Peyer's patch (tissue), 4 donors: Measurements from ENCODE around the gene SPATS1.

Source experiments
- CTCF ChIP-seq, 6 experiments: fragments of 450-650 bp in 4 of 6; fragments of 200-600 bp in 2 of 6; sonication (generic) in 1 of 6; IDR thresholded peaks; one replicate each; pipeline ENCODE4 v1.5.1; 2017 to 2019; ENCODE audit warnings: antibody characterized with exemption in 6 of 6, mild to moderate bottlenecking in 3 of 6, moderate library complexity in 1 of 6
- POLR2A ChIP-seq, 2 donors: fragments of 450-650 bp; IDR thresholded peaks; one replicate each; pipeline ENCODE4 v1.5.1; 2017; ENCODE audit warnings: antibody characterized with exemption in 2 of 2, mild to moderate bottlenecking in 2 of 2, moderate library complexity in 2 of 2

GRCh38 chr6:44327096-44327495 is 15.4 kb upstream of the SPATS1 start:
- TF ChIP-seq CTCF (IDR thresholded peaks at IDR 0.05): no peak
- TF ChIP-seq POLR2A (IDR thresholded peaks at IDR 0.05): no peak
